ENCODE measurements around the gene RBM47. TPM values are rescaled to one million over a fixed set of nuclear protein-coding genes. Genes with fewer than 3 reads are reported as not detected.

The RBM47 gene
- total RNA-seq = 3.5 TPM

GRCh38 chr4:40629401-40630334 lies at the start of gene RBM47:
RBM47 (minus strand) TSS chr4:40629864; CDS start chr4:40438893, 190,971 bp downstream.

Small RNA genes within 50 kb of the gene (small RNA-seq; reads per million reads assigned to genes)
- gene AC098869.1 (not detected), gene MIR4802 (not detected), gene RNU7-74P (not detected)

Other genes starting within 250 kb of the RBM47 start
- gene NSUN7, start 120.1 kb upstream of the RBM47 start, total RNA-seq = 12.9 TPM

Data from diencephalon (tissue), 1 donor.